Measurements from ENCODE around the gene GCM1. TPM values are rescaled to one million over a fixed set of nuclear protein-coding genes. Genes with fewer than 3 reads are reported as not detected.

GCM1 gene
- total RNA-seq, 1 experiment from 2014 or later, result 0.23 TPM

GRCh38 chr6:53152576-53152975, 3.9 kb upstream of the GCM1 start:
- DNase-seq (ENCODE audit: low read depth), result no peak

- DNase-seq (ENCODE audit: low read depth), result peak; percentile 40
Measured at GRCh38 chr6:53151676-53152075, 3.0 kb upstream of the GCM1 start.

GRCh38 chr6:53144802-53145201, 3.8 kb downstream of the GCM1 start:
- no peak for DNase-seq (ENCODE audit: low read depth)

GRCh38 chr6:53143710-53144109, 4.9 kb downstream of the GCM1 start:
- no peak for DNase-seq (ENCODE audit: low read depth)

GRCh38 chr6:53142810-53143209, 5.8 kb downstream of the GCM1 start:
- no peak for DNase-seq (ENCODE audit: low read depth)

- no peak for DNase-seq (ENCODE audit: low read depth)
Measured at GRCh38 chr6:53139841-53140413, 8.7 kb downstream of the GCM1 start.

- no peak for DNase-seq (ENCODE audit: low read depth)
Measured at GRCh38 chr6:53136000-53136609, 12.5 kb downstream of the GCM1 start.

GRCh38 chr6:53134601-53135235, 13.9 kb downstream of the GCM1 start:
- no peak for DNase-seq (ENCODE audit: low read depth)

- no peak for DNase-seq (ENCODE audit: low read depth)
Measured at GRCh38 chr6:53133961-53134360, 14.7 kb downstream of the GCM1 start.

GRCh38 chr6:53130569-53131290, 17.9 kb downstream of the GCM1 start:
- DNase-seq (ENCODE audit: low read depth), result no peak

GRCh38 chr6:53128842-53129241, 19.8 kb downstream of the GCM1 start:
- DNase-seq (ENCODE audit: low read depth), result no peak

GRCh38 chr6:53125276-53125675, 23.4 kb downstream of the GCM1 start:
- no peak for DNase-seq (ENCODE audit: low read depth)

GRCh38 chr6:53124131-53124800, 24.4 kb downstream of the GCM1 start:
- DNase-seq (ENCODE audit: low read depth), result no peak

- DNase-seq (ENCODE audit: low read depth), result peak; percentile 68
Measured at GRCh38 chr6:53119772-53120409, 28.8 kb downstream of the GCM1 start.

GRCh38 chr6:53119349-53119748, 29.3 kb downstream of the GCM1 start:
- DNase-seq (ENCODE audit: low read depth), result peak; percentile 11

- no peak for DNase-seq (ENCODE audit: low read depth)
Measured at GRCh38 chr6:53115741-53116140, 32.9 kb downstream of the GCM1 start.

GRCh38 chr6:53115113-53115512, 33.5 kb downstream of the GCM1 start:
- no peak for DNase-seq (ENCODE audit: low read depth)

- no peak for DNase-seq (ENCODE audit: low read depth)
Measured at GRCh38 chr6:53113742-53114141, 34.9 kb downstream of the GCM1 start.

GRCh38 chr6:53112871-53113270, 35.8 kb downstream of the GCM1 start:
- no peak for DNase-seq (ENCODE audit: low read depth)

- DNase-seq (ENCODE audit: low read depth), result no peak
Measured at GRCh38 chr6:53112404-53112803, 36.2 kb downstream of the GCM1 start.

- no peak for DNase-seq (ENCODE audit: low read depth)
Measured at GRCh38 chr6:53111865-53112264, 36.8 kb downstream of the GCM1 start.

- no peak for DNase-seq (ENCODE audit: low read depth)
Measured at GRCh38 chr6:53109612-53110011, 39.0 kb downstream of the GCM1 start.

Data from Daoy (cell line).